ENCODE data around the gene AGAP2.

The AGAP2 gene

DNA sequence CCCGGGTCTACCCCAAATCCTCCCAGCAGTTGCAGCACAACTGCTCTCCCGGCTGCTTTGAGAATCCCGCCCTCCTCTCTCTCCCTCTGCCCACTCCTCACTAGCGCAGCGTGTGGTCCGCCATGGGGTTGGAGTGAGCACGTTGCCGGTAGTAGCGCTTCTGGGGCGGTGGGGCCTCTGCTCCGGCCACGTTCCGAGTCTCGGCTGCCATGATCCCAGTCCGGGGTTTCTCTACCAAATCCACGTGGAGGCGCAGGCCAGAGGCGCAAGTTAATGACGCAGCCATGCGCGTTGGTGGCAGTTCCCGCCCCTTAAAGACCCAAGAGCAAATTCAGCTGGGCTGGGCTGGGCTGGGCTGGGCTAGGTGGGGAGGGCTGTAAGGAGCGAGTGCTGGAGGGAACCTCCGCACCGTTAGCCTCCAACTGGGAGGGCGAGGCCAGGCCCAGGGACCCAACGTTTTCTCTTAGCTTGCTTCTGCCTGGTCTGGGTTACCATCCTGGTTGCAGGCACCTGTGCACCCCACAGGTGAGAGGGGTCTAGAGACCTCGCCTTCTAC lies 33.4 kb upstream of the AGAP2 start, which contains the start of gene METTL1:
METTL1 (minus strand) TSS at position 233 of the 556 bp plus-strand sequence; CDS start at position 211, 22 bp downstream.
- Histone ChIP-seq H3K27ac (peak within 1 kb of the TSS; percentile 96), H3K36me3 (ENCODE audit: insufficient read depth, low read length) (peaks cover 24% of the 10 kb centered on the region), H3K4me3 (peak within 1 kb of the TSS; percentile 98), H3K9me3 (ENCODE audit: low read depth, low read length) (no peaks in the 10 kb centered on the region), H3K9ac (ENCODE audit: insufficient read length) (peak within 1 kb of the TSS; percentile 98)
- peak; percentile 96 for DNase-seq (ENCODE audit: low read depth, low spot score)
- TF ChIP-seq EZH2 (IDR thresholded peaks at IDR 0.05): no peak
- peak; percentile 97 for TF ChIP-seq POLR2AphosphoS5 (IDR thresholded peaks at IDR 0.05; ENCODE audit: borderline replicate concordance, low read depth, low read length)

DNA sequence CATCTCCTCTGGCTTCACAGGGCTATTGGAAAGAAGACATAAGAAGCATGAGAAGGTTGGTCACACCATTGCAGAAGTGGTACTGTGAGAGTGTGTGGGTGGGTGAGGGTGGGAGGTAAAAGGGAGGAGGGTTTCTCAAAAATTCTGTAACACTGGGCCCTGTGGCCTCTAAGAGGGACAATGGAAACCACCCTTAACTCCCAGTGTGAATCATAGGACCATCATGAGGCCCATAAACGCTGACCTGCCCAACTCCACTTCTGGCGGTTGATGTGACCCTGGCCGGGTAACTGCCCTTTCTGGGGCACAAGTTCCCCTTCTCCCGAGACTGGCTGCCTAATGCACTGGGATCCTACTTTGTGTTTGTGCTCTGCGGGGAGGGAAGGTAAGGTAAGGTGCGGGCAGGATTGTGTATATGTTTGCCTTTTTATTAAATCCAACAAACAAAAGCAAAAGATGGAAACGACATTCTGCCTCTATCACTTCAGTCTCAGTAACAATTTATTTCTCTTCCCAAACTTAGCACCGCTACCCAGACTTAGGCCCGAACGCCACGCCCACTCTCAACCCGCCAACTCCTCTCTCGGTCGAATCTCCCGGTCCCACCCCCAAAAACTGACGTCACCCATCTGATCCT lies 32.8 kb upstream of the AGAP2 start:
- Histone ChIP-seq H3K36me3 (ENCODE audit: insufficient read depth, low read length) (peaks cover 24% of the 10 kb centered on the region), H3K27ac (peak overlapping the region; percentile 96), H3K9ac (ENCODE audit: insufficient read length) (peak overlapping the region; percentile 98), H3K9me3 (ENCODE audit: low read depth, low read length) (no peaks in the 10 kb centered on the region), H3K4me3 (peak overlapping the region; percentile 98)
- DNase-seq (ENCODE audit: low read depth, low spot score): peak; percentile 89
- TF ChIP-seq FOXP2 (optimal IDR thresholded peaks at IDR 0.05; ENCODE audit: control extremely low read depth, extremely low read length, insufficient read depth) (no peak), EZH2 (IDR thresholded peaks at IDR 0.05) (no peak), POLR2AphosphoS5 (IDR thresholded peaks at IDR 0.05; ENCODE audit: borderline replicate concordance, low read depth, low read length) (no peak)

DNA sequence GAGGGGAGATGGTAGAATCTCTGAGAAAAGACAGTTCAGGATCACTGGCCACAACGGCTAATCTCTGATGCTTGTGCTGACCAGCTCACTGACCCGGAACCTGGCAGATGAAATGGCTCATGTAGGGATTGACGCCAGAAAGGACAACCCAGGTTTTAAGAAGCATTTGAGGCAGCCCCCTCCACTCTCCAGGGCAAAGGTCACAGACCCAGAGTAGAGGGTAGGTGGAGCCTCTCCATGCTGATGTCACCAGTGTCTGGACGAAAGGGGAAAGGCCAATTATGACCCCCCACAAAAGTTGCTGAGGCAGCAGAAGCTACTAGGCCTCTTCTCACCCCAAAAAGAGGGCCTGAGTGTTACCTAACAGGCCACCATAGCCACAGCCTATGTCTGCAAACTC lies 32.2 kb upstream of the AGAP2 start:
- Histone ChIP-seq H3K36me3 (ENCODE audit: insufficient read depth, low read length) (peaks cover 24% of the 10 kb centered on the region), H3K4me3 (no peak overlapping the region; the same call in 1 of the 2 replicates), H3K9ac (ENCODE audit: insufficient read length) (peak overlapping the region; percentile 98), H3K27ac (no peak overlapping the region), H3K9me3 (ENCODE audit: low read depth, low read length) (no peaks in the 10 kb centered on the region)
- DNase-seq (ENCODE audit: low read depth, low spot score): no peak
- TF ChIP-seq POLR2AphosphoS5 (IDR thresholded peaks at IDR 0.05; ENCODE audit: borderline replicate concordance, low read depth, low read length): no peak
- TF ChIP-seq EZH2 (IDR thresholded peaks at IDR 0.05): no peak
- no peak for TF ChIP-seq FOXP2 (optimal IDR thresholded peaks at IDR 0.05; ENCODE audit: control extremely low read depth, extremely low read length, insufficient read depth)

DNA sequence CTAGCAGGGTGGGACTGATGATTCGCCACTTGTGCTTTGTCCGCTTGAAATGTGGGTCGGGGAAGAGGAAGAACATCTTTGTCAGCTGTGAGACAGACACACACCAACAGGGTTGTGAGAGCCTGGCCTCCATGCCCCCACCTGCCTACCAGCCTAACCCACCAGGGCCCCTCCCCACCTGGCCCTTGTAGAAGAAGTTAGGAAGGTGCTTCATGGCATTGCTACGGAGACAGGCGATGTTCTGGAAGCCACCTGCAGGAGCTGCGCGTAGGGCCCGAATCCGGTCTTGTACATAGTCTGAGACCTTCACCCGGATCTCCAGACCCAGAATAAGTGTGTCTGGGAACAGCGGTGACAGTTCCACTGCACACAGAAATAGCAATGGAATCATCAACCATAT lies 31.1 kb upstream of the AGAP2 start:
- TF ChIP-seq EZH2 (IDR thresholded peaks at IDR 0.05) (no peak), POLR2AphosphoS5 (IDR thresholded peaks at IDR 0.05; ENCODE audit: borderline replicate concordance, low read depth, low read length) (no peak), FOXP2 (optimal IDR thresholded peaks at IDR 0.05; ENCODE audit: control extremely low read depth, extremely low read length, insufficient read depth) (no peak)
- H3K27ac ChIP-seq: no peak overlapping the region
- H3K36me3 ChIP-seq (ENCODE audit: insufficient read depth, low read length): peaks cover 24% of the 10 kb centered on the region
- no peaks in the 10 kb centered on the region for H3K9me3 ChIP-seq (ENCODE audit: low read depth, low read length)
- no peak overlapping the region for H3K9ac ChIP-seq (ENCODE audit: insufficient read length)
- no peak overlapping the region for H3K4me3 ChIP-seq
- DNase-seq (ENCODE audit: low read depth, low spot score): no peak

DNA sequence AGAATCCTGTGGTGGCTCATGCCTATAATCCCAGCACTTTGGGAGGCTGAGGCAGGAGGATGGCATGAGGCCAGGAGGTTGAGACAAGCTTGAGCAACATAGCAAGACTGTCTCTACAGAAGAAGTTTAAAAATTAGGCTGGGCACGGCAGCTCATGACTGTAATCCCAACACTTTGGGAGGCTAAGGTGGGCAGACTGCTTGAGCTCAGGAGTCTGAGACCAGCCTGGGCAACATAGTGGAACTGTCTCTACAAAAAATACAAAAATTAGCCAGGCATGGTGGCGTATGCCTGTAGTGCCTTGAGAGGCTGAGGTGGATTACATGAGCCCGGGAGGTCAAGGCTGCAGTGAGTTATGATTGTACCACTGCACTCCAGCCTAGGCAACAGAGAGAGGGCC lies 29.3 kb upstream of the AGAP2 start:
- TF ChIP-seq EZH2 (IDR thresholded peaks at IDR 0.05) (no peak), FOXP2 (optimal IDR thresholded peaks at IDR 0.05; ENCODE audit: control extremely low read depth, extremely low read length, insufficient read depth) (no peak), POLR2AphosphoS5 (IDR thresholded peaks at IDR 0.05; ENCODE audit: borderline replicate concordance, low read depth, low read length) (no peak)
- Histone ChIP-seq H3K36me3 (ENCODE audit: insufficient read depth, low read length) (peaks cover 24% of the 10 kb centered on the region), H3K27ac (no peak overlapping the region), H3K9ac (ENCODE audit: insufficient read length) (no peak overlapping the region), H3K4me3 (no peak overlapping the region), H3K9me3 (ENCODE audit: low read depth, low read length) (no peaks in the 10 kb centered on the region)
- DNase-seq (ENCODE audit: low read depth, low spot score): no peak

DNA sequence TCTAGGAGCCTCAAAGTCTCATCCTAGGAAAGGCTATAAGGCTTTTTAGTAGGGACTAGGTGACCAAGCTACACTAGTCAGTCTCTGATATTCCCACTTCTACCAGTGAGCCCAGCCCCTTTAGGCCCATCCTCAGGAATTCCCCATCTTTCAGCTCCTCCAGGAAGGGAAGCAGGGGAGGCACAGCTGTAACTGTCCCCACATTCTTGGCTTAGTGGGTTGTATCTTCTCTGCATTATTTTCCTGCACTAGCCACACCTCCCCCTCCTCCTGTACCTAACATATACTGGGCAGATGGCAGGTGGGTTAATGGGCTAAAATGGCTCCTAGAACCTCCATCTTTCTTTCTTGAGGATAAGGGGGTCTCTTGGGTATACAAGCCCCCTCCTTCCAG lies 28.8 kb upstream of the AGAP2 start:
- no peak for TF ChIP-seq FOXP2 (optimal IDR thresholded peaks at IDR 0.05; ENCODE audit: control extremely low read depth, extremely low read length, insufficient read depth)
- TF ChIP-seq EZH2 (IDR thresholded peaks at IDR 0.05): no peak
- TF ChIP-seq POLR2AphosphoS5 (IDR thresholded peaks at IDR 0.05; ENCODE audit: borderline replicate concordance, low read depth, low read length): no peak
- Histone ChIP-seq H3K27ac (no peak overlapping the region), H3K9me3 (ENCODE audit: low read depth, low read length) (no peaks in the 10 kb centered on the region), H3K36me3 (ENCODE audit: insufficient read depth, low read length) (peaks cover 24% of the 10 kb centered on the region), H3K9ac (ENCODE audit: insufficient read length) (no peak overlapping the region), H3K4me3 (no peak overlapping the region)
- DNase-seq (ENCODE audit: low read depth, low spot score): no peak

DNA sequence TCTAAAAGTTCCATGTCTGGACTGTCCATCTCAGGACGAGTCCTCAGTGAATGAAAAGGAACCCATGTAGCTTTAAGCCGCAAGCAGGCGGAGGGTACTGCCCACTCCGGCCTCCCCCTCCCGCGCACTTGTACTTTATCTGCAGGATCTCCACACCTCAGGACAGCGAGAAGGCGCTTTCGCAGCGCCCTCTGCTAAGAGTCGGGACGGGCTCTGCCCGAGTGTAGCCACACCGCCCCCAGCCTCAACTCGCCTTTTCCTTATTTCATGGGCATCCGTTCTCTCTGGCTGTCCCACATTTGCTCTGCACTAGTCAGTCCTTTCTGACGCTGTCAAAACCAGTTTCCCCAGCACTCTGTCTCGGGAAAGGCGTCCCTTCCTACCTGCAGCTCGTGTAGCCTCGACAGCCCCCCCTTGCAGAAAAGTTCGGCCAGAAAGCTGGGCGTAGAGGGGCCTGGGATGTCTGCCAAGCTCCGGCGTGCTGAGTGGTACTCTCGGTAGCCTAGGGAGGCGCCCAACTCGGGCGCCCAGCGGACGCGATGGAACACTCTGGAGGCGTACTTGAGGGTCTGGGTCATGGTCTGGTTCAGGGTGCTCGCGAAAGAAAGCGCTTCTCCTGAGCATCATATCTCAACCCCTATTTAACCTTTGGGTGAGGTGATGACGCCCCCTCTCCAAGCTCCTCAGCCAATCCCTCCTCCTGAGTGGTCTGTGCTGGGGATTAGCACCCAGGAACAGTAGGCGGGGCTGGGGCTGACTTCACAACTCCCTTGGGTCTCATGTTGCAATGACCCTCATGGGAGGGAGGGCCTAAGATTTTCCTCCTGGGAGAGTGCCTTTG lies 28.1 kb upstream of the AGAP2 start, which contains the start of gene CYP27B1:
CYP27B1 (minus strand) TSS at position 615 of the 841 bp plus-strand sequence; CDS start at position 578, 37 bp downstream.
- H3K9ac ChIP-seq (ENCODE audit: insufficient read length): no peak within 1 kb of the TSS
- peaks cover 24% of the 10 kb centered on the region for H3K36me3 ChIP-seq (ENCODE audit: insufficient read depth, low read length)
- TF ChIP-seq FOXP2 (optimal IDR thresholded peaks at IDR 0.05; ENCODE audit: control extremely low read depth, extremely low read length, insufficient read depth): no peak
- TF ChIP-seq POLR2AphosphoS5 (IDR thresholded peaks at IDR 0.05; ENCODE audit: borderline replicate concordance, low read depth, low read length): peak; percentile 31; the same call in 1 of the 2 replicates
- no peak within 1 kb of the TSS for H3K27ac ChIP-seq
- no peak for DNase-seq (ENCODE audit: low read depth, low spot score)
- no peak within 1 kb of the TSS for H3K4me3 ChIP-seq
- H3K9me3 ChIP-seq (ENCODE audit: low read depth, low read length): no peaks in the 10 kb centered on the region
